Activated CD4-positive, alpha-beta T cell treated with anti-CD3 and anti-CD28 coated beads, Interleukin-2, amount 50 U/mL, for 48 hours (primary cell): ENCODE results near the gene GPHB5.
"Not testable (repeated sequence)": the region's sequence is repeated elsewhere in the genome, so short reads cannot be mapped to it uniquely, and the experiment has no call there.

Source experiments
- DNase-seq, 2 experiments: peaks; one replicate each; pipeline ENCODE4 v3.0.0-alpha.2; 2020

The GPHB5 gene

DNA sequence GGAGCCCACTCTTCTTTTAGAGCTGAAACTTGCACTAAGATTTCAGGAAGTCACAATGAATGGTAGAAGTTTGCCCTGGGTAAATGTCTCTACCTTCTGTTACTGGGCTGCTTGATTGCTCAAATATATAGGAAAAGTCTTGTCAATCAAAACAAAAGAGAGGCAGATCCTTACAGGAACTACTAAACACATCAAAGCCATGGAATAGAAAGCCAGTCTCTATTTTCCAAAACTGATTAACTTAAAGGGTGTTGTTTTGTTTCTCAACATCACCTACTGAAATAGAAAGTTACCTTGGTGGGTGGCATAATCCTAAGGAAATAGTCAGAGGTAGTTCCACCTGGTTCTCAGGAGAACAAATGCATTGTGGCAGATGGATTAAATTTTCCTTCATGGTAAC, at the start of gene GPHB5:
Gene GPHB5, minus strand, starts transcription at position 101 of the 400 bp plus-strand sequence. CDS start 1,086 bp downstream, outside the sequence.
- DNase-seq, result no peak

DNA sequence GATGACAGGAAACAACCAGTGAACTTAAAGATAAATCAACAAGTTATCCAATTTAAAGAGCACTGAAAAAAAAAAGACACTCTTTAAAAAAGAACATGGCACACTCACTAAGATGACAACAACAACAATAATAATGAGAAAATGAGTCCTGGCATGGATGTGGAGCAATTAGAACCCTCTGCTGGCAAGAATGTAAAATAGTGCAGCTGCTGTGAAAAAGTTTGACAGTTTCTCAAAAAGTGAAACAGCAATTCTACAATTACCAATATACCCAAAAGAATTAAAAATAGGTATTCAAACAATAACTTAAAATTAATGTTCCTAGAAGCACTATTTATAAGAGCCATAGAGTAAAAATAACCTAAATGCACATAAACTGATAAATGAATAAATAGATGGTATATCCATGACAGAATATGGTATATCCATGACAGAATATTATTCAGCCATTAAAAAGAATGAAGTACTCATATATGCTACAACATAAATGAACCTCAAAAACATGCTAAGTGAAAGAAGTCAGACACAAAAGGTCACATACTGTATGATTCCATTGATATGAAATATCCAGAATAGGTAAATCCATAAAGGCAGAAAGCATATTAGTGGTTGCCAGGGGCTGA, 49.1 kb upstream of the GPHB5 start:
- no peak for DNase-seq

DNA sequence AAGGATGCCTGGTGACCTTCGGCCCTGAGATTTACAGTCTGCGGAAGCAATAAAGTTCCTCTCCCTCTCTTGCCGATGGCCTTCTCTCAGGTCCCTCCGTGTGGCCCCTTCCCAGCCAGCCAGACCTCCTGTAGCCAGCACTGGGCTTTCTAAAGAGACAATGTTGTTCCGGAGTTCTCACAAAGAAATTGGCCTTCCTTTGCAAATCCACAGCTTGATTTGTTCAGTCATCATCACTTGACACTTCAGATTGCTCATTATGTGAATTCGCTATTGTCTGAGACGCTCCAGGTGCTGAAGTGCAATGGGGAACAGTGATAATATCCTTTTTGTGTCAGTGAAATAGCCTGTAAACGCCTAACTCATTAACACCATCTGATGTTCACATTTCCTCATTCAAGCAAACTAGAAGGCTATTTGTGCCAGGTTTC, 43.7 kb upstream of the GPHB5 start:
- no peak for DNase-seq

- DNase-seq, result no peak
Observed at GRCh38 chr14:63361790-63362189, 43.1 kb upstream of the GPHB5 start.

DNA sequence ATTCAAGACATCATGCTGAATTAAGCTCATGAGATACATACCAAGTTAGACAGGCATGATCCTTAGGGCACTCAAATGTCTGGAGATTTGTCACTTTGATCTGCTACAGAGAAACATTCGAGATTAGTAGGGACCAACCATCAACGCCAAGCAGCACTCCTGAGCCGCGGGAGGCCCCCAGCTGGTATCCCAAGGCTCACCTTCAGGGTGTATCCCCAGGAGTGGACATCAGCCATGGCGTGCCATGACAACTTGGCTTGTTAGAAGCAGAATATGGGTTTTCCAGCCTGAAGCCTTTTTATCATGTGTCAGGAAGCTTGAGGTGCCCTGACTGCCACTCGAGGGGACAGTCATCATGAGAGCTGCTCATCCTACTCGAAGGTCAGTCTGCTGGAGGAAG, 39.1 kb upstream of the GPHB5 start:
- no peak for DNase-seq

DNA sequence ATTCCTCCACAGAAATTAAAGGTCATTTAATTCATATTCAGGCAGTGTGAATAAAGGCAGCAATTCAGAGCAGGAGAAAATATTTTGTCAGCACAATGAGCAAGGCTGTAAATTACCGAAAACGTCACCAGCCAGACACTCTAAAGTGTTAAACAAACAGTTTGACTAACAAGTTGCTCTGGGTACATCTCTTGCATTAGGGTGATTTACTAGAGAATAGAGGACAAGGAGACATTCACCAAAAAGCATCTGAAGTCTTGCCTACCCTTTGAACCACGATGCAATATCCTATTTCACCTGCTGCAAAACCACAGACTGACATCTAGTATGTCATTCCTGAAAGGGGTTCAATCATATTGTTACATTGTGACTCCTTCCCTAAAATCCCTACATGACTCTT, 27.1 kb upstream of the GPHB5 start:
- DNase-seq, result no peak

DNA sequence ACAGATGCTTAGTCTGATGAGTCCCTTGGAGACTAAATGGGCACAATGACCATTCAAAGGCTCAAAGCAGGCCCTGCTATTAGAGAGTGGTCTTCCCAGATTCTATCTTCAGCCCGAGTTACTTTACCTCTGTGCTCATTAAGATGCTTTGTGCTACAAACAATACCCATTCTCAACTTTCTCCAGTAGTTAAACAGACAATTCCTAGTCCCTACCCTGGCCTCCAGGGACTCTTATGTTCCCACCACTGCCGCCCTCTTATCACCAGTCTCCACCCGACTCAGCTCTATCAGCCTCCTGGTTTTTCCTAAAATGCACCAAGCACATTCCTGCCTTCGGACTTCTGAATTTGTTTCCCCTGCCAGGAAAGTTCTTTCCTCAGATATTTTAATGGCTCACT, 25.6 kb upstream of the GPHB5 start:
- DNase-seq, result no peak

GRCh38 chr14:63343878-63344277, 25.1 kb upstream of the GPHB5 start:
- no peak for DNase-seq

- no peak for DNase-seq
Observed at GRCh38 chr14:63342371-63342770, 23.6 kb upstream of the GPHB5 start.

- DNase-seq, result no peak
Observed at GRCh38 chr14:63328787-63329737, 10.3 kb upstream of the GPHB5 start.

DNA sequence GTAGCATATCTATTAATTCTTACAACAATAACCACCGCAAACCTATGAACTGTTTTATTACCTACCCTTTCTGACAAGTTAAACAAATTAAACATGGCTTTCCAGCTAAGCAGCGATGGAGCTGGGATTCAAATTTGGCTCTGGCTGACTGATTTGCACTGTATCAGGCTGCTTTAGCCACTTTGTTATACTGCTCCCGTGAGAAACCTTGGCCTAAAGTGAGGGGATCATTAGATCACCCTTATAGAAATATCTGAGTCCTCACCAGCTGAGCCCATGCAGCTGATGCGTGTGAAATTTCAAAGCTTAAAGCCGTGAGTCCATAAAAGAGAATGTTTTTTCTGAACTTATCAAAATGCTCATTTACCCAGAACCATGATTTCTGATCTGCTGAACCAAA, 8.1 kb upstream of the GPHB5 start:
- no peak for DNase-seq

GRCh38 chr14:63322897-63323573, 4.3 kb upstream of the GPHB5 start:
- no peak for DNase-seq

- no peak for DNase-seq
Observed at GRCh38 chr14:63322472-63322871, 3.7 kb upstream of the GPHB5 start.

- peak; percentile 13 to 19 for DNase-seq
Observed at GRCh38 chr14:63308723-63309317, 9.9 kb downstream of the GPHB5 start.

DNA sequence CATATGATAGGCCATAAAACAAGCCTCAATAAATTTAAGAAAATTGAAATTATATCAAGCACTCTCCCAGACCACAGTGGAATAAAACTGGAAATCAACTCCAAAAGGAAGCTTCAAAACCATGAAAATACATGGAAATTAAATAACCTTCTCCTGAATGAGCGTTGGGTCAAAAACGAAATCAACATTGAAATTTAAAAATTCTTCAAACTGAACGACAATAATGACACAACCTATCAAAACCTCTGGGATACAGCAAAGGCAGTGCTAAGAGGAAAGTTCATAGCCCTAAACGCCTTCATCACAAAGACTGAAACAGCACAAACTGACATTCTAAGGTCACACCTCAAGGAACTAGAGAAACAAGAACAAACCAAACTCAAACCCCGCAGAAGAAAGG, 14.3 kb downstream of the GPHB5 start:
- DNase-seq, result not testable (repeated sequence)

GRCh38 chr14:63301891-63302534, 16.7 kb downstream of the GPHB5 start:
- no peak for DNase-seq

- no peak for DNase-seq
Observed at GRCh38 chr14:63300854-63301253, 17.9 kb downstream of the GPHB5 start.

DNA sequence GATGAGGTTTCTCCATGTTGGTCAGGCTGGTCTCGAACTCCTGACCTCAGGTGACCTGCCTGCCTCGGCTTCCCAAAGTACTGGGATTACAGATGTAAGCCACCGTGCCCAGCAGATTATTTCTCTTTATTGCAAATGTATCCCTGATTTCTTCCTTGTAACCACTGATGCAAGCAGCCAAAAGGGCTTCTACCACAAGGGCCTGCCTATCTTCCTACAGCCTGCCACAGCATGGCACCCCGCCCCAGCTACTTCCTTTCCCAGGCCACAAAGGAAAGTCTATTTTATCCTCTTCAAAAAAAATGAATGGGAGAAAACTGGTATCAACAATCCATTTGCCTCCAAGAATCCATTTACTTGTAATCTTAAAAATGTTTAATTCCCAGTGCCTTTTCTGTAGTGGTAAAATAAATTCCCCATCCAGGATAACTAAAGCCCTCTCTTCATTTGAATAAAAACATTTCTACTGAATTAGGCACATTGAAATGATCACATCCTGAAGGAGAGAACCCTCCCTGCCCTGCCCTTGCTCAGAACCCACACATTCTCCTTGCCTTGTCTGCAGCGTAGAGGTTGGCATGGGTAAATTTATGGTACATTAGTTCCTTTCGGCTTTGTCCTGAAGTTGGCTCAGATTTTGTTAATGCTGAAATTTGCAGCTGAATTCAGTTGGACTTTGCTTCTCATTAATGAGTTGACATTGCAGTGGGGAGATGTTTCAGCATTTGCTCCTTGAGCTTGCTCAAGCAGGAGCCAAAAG, 19.2 kb downstream of the GPHB5 start:
- no peak for DNase-seq

DNA sequence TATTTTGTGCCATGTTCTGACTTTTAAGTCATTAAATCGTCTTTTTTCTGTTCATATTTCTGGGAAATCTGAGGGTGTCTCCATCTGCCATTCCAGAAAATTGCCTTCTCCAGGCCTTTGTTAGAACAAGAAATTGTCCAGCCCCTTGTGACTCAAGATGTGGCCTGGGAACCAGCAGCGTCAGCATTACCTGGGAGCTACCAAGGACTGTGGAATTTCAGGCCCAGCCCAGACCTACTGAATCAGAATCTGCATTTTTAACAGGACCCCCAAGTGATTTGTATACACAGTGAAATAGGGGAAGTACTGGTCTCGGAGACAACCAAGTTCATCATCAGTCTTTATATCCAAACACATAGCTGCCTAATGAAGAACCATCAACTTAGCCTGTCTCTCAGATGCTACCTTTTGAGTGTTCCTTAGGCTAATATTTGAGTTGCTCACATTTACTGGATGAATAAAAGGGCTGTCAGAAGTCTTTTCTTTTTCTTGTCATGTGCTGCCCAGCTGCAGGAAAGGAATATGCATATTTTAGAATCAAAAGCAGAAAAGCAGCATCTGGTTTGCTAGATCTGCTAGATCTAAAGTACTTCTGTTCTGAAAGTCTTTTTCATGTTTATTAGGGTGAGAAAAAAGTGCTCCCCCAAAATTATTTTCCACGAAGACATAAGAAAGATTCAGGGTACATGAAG, 21.2 kb downstream of the GPHB5 start:
- no peak for DNase-seq

DNA sequence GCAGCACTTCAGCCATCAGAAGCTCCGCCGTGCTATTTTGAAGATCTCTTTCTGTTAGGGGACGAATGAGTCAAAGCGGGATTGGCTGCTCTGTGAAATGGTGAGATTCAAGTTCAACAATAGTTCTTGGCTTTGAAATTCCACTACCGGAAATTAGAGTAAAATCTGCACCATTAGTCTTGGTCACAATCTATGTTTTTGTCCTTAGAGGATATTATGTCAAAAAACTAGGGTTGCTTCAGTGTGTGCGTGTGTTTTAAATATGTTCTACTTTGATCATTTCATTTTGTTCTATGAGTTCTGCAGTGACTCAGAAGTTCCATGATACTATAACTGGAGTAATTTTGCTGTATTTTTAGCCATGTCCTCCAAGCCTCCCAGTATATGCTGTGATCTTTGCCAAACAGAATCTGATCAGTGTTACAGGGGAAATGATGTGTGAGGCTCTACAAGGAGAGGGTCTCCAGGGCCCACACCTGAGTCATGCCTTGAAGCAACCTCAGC, 22.6 kb downstream of the GPHB5 start:
- DNase-seq, result peak in 1 of 2 experiments; percentile 13

DNA sequence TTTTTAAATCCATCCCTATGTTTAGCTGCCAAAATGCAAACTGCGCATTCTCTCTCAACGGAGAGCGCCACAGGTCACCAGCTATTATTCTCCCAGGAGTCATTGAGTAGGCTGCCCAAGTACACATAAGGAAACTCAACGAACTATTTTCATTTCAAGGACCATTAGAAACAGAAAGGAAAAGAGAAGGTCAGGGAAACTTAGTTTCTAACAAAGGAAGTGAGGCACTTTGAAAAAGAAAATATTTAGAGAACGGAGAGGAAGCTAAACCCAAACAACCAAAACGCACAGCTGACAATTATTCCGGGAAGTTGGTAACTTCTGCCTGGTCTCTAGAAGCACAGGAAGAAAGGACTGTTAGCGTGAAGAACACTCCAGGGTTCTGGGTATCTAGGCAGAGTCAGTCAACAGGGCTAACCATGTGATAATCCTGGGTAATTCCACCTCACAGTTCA, 23.5 kb downstream of the GPHB5 start:
- no peak for DNase-seq
